Measurements from ENCODE around the gene HSPA14. TPM values are rescaled to one million over a fixed set of nuclear protein-coding genes. Genes with fewer than 3 reads are reported as not detected.
A peak's percentile ranks its signal among the peaks of the same experiment; 100 is the strongest.

Gene HSPA14
- total and polyA plus RNA-seq, 12 donors = 5.4 to 20.0 (median 12.2) TPM

- 24 to 71% (median 54%) methylated on average over 3 to 5 of the region's 5 CpGs for WGBS, 4 donors
Observed at GRCh38 chr10:14801723-14802122, 36.4 kb upstream of the HSPA14 start.

GRCh38 chr10:14803827-14804226, 34.3 kb upstream of the HSPA14 start:
- 27 to 88% (median 48%) methylated on average over 1 of the region's 1 CpG for WGBS, 4 donors
- intact Hi-C loops (cut with DNase I) = no loop called here
- Histone ChIP-seq H3K27me3 (no peaks in the 10 kb centered on the region), H3K27ac (no peak overlapping the region), H3K4me3 (no peak overlapping the region), H3K4me1 (replicated peaks in 1 of 2) (no peaks in the 10 kb centered on the region), H3K36me3 (replicated peaks in 1 of 2) (no peaks in the 10 kb centered on the region), H3K9me3 (replicated peaks in 1 of 3) (no peaks in the 10 kb centered on the region)
- DNase-seq = no peak
- TF ChIP-seq CTCF (IDR thresholded peaks at IDR 0.05) (no peak), POLR2A (IDR thresholded peaks at IDR 0.05) (no peak)

More at GRCh38 chr10:14801723-14802122, 36.4 kb upstream of the HSPA14 start:
- H3K4me1 ChIP-seq (replicated peaks in 1 of 2) = no peaks in the 10 kb centered on the region
- H3K36me3 ChIP-seq (replicated peaks in 1 of 2) = no peaks in the 10 kb centered on the region
- H3K9me3 ChIP-seq (replicated peaks in 1 of 3) = no peaks in the 10 kb centered on the region
- no peak overlapping the region for H3K27ac ChIP-seq
- intact Hi-C loops (cut with DNase I) = no loop called here
- peak in 1 of 7 donors; percentile 37 for DNase-seq
- no peak for TF ChIP-seq POLR2A (IDR thresholded peaks at IDR 0.05)
- TF ChIP-seq CTCF (IDR thresholded peaks at IDR 0.05) = peak in 1 of 6 experiments; percentile 8
- H3K27me3 ChIP-seq = no peaks in the 10 kb centered on the region
- no peak overlapping the region for H3K4me3 ChIP-seq

- no peak for DNase-seq
- WGBS, 4 donors = 76 to 84% (median 81%) methylated on average over 3 of the region's 3 CpGs
- H3K9me3 ChIP-seq (replicated peaks in 1 of 3) = no peaks in the 10 kb centered on the region
- no peaks in the 10 kb centered on the region for H3K4me1 ChIP-seq (replicated peaks in 1 of 2)
- H3K27ac ChIP-seq = no peak overlapping the region
- H3K27me3 ChIP-seq = no peaks in the 10 kb centered on the region
- intact Hi-C loops (cut with DNase I) = no loop called here
- no peak overlapping the region for H3K4me3 ChIP-seq
- H3K36me3 ChIP-seq (replicated peaks in 1 of 2) = no peaks in the 10 kb centered on the region
- no peak for TF ChIP-seq POLR2A (IDR thresholded peaks at IDR 0.05)
- no peak for TF ChIP-seq CTCF (IDR thresholded peaks at IDR 0.05)
Observed at GRCh38 chr10:14806318-14806717, 31.8 kb upstream of the HSPA14 start.

- H3K36me3 ChIP-seq (replicated peaks in 1 of 2) = no peaks in the 10 kb centered on the region
- no peaks in the 10 kb centered on the region for H3K9me3 ChIP-seq (replicated peaks in 1 of 3)
- peaks cover 4 to 6% of the 10 kb centered on the region in 2 donors for H3K4me1 ChIP-seq (replicated peaks in 1 of 2)
- no peak overlapping the region for H3K4me3 ChIP-seq
- H3K27me3 ChIP-seq = no peaks in the 10 kb centered on the region
- DNase-seq = no peak
- TF ChIP-seq CTCF (IDR thresholded peaks at IDR 0.05) = no peak
- no peak for TF ChIP-seq POLR2A (IDR thresholded peaks at IDR 0.05)
- WGBS, 4 donors = 83 to 86% (median 85%) methylated on average over 7 to 9 of the region's 9 CpGs
- H3K27ac ChIP-seq = no peak overlapping the region
- intact Hi-C loops (cut with DNase I) = no loop called here
Observed at GRCh38 chr10:14810969-14811953, 26.8 kb upstream of the HSPA14 start.

Measured in adrenal gland (tissue), 12 donors.